ENCODE measurements around the gene NDUFB6.
"Not testable (repeated sequence)": the region's sequence is repeated elsewhere in the genome, so short reads cannot be mapped to it uniquely, and the experiment has no call there.

The NDUFB6 gene

GRCh38 chr9:32572900-32573523 is at the start of gene NDUFB6:
Gene NDUFB6, minus strand, starts transcription at chr9:32573159. Its CDS starts 99 bp downstream, at chr9:32573060.
- peak; percentile 49 to 96 (median 87) for DNase-seq

- no peak for DNase-seq
Observed at GRCh38 chr9:32618261-32618660, 45.3 kb upstream of the NDUFB6 start.

DNA sequence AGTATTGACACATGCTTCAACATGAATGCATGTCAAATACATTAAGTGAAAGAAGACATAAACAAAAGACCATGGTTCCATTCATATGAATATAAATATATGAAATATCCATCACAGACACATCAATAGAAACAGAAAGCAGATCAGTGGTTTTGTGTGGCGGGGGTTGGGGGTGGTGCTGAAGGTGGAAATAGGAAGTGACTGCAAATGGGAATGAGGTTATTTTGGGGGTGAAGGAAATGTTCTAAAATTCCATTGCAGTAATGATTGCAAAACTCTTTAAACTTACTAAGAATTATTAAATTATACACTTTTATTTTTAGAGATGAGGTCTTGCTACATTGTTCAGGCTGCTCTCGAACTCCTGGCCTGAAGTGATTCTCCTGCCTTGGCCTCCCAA is 33.9 kb upstream of the NDUFB6 start:
- DNase-seq: no peak

- DNase-seq: no peak
Observed at GRCh38 chr9:32603914-32604852, 31.2 kb upstream of the NDUFB6 start.

GRCh38 chr9:32599021-32599420 is 26.1 kb upstream of the NDUFB6 start:
- not testable (repeated sequence) for DNase-seq

- DNase-seq: no peak
Observed at GRCh38 chr9:32596936-32597335, 24.0 kb upstream of the NDUFB6 start.

DNA sequence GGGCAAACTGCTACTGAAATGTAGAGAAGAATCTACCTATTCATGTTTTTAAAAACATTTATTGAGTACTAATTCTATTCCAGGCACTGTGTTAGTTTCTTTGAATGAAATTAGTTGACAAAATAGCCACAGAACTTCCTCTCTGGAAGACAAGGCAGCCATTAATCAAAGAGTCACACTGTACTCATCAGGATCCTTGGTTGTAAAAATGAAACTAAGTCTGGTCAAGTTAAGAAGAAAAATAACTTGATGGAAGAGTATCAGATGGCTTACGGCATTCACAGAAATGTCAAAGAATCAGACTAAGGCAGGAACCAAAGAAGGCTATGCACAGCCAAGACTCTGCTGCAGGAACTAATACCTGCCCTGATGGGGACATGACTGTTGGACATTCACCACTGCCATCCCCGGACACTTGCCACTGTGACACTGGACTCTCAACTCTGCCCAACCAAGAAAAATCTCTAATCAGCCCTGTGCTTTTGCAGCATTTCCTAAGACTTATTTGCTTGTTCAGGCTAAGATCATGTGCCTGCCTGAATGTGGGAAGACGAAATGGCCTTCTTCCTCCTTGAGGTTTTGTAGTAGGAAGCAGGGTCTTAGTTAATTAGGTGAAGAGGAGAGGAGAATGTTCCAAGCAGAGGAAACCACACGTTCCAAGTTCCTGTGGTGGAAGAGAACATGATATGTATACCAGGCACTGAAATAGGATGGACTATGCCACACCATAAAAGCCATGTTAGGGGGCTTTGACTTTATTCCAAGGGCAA is 23.3 kb upstream of the NDUFB6 start:
- no peak for DNase-seq

DNA sequence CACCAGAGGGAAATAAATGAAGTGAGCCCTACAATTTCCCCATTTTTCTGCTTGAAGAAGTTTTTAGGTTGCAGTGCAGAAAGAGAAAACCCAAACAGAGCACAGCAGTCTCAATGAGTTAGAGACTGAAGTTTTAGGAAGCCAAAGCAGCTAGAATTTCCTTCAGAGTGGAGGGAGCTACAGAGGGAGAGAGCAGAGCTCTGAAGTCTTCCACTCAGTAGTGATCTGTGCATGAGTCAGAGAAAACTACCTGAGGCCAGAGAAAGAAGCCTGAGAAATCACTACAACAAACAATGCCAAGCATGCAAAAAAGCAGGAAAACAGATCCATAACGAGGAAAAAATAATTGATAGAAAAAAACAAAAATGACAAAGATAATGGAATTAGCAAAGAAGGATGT is 17.9 kb upstream of the NDUFB6 start:
- no peak for DNase-seq

DNA sequence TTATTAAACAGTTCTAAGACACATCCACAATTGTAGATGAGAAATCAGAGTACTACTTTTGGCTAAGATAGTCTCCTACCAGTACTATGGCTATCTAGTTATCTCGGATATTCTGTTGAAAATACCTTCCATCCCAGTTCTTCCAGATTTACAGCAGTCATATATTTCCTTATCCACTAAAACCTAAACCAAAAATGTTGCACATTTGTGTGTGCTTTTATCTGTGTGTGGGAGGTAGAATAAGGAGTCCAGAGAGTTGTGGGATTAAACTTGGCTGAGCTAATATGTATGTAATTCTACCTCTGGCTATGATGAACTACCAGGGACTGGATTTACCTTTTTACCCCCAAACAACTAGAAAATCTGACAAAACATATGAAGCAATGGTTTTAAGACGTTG is 17.5 kb upstream of the NDUFB6 start:
- DNase-seq: no peak

DNA sequence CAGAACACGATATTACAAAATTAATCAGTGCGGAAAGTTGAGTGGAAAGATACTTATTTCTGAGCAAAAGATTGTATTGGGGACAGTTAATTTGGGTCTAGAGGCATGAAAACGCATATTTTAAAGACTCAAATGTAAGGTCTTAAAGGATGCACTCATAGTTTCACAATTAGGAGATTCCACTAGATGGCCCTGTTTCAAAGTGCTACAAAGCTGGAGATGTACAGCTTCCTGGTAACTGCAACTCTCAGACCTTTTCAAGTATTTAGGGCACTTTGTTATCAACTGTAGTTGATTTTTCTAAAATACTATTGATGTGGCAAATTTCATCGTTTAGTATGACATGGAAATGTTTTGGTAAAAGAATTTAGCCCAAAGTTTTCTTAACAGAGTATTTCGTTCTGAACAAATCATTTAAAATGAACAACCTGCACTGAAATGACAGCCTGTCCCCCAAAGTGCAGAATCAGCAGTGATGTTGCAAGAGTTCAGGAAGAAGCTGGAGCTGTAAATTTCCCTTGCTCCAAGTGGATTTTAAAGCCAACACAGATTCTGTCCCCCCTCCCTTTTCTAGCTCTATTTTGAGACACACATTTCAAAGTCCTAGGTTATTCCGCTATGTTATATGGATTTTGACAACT is 16.2 kb upstream of the NDUFB6 start:
- DNase-seq: peak in 2 of 58 donors; percentile 9 to 11

- no peak for DNase-seq
Observed at GRCh38 chr9:32587901-32588300, 14.9 kb upstream of the NDUFB6 start.

DNA sequence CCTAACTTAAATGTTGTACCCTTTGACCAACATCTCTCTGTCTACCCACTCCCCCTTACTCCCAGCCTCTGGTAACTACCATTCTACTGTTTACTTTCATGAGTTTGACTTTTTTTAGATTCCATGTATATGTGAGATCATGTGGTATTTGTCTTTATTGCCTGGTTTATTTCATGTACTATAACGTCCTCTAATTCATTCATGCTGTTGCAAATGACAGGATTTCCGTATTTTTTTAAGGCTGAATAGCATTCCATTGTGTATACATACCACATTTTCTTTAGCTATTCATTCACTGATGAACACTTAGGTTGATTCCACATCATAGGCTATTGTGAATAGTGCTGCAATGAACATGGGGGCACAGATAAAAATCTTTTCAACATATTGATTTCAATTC is 11.8 kb upstream of the NDUFB6 start:
- DNase-seq: no peak

- peak in 13 of 58 donors; percentile 2 to 58 (median 7) for DNase-seq
Observed at GRCh38 chr9:32581512-32582143, 8.7 kb upstream of the NDUFB6 start.

DNA sequence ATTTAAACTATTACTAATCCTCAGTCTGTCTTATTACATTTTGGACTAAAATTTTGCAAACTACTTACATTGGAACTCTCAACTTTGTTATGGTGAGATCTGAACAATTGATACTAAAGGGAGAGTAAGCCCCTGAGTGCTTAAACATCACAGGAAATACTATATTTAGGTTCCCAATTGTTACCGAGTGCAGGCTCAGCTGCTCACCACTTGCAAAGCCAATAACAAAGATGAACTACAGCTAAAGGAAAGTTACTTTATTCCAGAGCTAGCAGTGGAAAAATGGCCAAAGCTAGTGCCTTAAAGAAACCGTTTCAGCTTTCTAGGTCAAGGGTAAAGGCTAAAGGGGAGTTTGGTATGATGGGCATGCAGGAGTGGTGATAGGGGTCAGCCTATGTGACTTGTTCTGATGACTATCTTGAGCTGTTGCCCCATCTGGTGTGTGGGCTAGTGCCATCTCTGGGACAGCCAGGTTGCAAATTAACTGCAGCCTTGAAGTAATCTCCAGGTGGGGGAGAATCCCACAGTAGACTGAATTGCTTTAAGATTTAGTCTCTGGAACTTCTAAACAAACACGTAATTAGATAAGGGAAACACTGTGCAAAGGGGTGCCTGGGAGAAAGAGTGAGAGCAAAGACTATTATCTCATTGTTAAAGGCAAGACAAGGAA is 7.8 kb upstream of the NDUFB6 start:
- DNase-seq: no peak

- DNase-seq: peak in 47 of 58 donors; percentile 2 to 83 (median 27)
Observed at GRCh38 chr9:32579706-32580331, 6.9 kb upstream of the NDUFB6 start.

DNA sequence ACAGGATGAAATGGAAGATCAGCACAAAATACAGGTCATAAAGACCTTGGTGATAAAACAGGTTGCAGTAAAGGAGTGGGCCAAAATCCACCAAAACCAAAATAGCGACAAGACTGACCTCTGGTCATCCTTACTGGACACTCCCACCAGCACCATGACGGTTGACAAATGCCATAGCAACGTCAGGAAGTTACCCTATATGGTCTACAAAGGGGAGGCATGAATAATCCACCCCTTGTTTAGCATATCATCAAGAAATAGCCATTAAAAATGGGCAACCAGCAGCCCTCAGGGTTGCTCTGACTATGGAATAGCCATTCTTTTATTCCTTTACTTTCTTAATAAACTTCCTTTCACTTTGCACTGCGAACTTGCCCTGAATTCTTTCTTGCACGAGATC is 6.0 kb upstream of the NDUFB6 start:
- DNase-seq: no peak

- no peak for DNase-seq
Observed at GRCh38 chr9:32577316-32577715, 4.4 kb upstream of the NDUFB6 start.

DNA sequence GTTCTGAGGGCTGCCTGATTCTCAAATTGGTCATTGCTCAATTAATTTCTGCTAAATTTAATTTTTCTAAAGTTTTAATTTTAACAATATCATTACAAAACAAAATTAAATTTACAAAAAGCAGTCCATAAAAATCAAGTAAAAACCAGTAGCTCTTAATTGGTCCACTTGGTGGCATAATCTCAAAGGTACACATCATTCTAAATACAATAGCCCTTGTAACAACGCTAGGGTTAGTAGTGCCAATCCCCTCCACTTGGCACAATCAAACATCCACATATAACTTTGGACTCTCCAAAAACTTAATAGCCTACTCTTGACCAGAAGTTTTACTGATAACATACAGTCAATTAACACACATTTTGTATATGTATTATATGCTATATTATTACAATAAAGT is 1.9 kb upstream of the NDUFB6 start:
- no peak for DNase-seq

- DNase-seq: no peak
Observed at GRCh38 chr9:32573821-32574220, 862 bp upstream of the NDUFB6 start.
